ENCODE measurements around the gene CIDEB.

CIDEB gene

DNA sequence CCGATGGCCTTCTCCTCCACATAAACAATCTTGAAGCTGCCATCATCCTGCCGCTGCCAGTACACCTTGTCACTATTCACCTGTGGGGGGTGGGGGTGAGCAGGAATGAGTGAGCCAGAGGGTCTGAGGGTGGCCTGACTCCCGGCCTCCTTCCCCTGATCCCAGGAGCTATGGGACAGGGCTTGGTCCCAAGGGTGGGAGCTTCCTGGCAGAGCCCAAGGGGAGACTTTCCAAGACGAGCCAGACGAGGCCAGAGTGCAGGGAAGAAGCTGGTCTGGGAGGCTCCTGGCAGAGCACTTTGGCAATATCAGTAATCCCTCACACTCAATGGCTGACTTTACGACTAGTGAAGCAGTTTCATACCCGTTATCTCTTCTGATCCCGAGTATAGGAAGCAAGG lies 52.3 kb downstream of the CIDEB start:
- H3K4me3 ChIP-seq (ENCODE audit: low read depth, low read length) = no peak overlapping the region
